A204.1 (cell line): ENCODE measurements around the gene RAN.
"Not testable (repeated sequence)": the region's sequence is repeated elsewhere in the genome, so short reads cannot be mapped to it uniquely, and the experiment has no call there.

ENCODE experiments used
- FAIRE-seq: peaks from 2 replicates; lab custom pipeline; 2012; peaks lifted over from hg19 to GRCh38; lab: Jason Lieb, UNC

Gene RAN

DNA sequence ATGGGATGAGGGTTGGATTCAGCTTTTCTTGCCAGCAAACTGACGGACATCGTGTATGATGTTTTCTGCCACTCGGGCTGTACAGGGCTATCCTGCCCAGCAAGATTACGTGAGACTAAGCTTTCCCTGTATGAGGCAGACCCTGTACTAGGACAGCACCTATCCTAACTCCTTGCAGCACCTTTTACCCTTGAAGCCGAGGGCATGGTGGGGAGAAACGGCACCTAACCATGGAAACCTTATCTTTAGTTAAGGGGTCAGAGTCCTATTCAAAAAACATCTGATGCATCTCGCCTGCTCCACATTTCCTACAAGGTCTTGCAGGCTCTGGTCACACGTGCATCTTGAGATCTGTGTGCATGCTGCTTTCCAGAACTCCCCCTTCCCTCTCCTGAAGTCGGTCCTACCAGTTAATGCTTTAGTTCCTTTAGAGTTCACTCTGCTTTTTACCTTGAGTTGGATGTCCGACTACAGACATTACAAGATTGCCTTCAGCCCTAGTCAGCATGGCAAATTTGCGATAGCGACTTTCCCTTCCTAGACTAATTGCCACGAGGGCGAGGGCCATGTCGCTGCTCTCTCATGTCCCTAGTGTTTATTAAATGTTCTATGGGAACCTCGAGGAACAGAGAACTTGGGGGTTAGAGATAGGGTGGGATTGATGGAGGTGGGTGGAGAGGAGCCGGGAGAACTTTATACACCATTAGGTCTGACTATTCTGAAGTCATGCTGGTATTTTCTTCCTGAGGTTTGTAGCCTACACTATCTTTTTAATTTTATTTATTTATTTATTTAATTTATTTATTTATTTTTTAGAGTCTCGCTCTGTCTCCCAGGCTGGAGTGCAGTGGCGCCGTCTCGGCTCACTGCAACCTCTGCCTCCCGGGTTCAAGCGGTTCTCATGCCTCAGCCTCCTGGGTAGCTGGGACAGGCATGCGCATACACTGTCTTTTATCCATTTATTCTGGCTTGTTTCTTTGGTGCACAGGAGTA lies 6.6 kb downstream of the RAN start:
- FAIRE-seq = no peak

- FAIRE-seq = no peak
These were observed 7.4 kb downstream of the RAN start for GRCh38 chr12:130879212-130879686.

DNA sequence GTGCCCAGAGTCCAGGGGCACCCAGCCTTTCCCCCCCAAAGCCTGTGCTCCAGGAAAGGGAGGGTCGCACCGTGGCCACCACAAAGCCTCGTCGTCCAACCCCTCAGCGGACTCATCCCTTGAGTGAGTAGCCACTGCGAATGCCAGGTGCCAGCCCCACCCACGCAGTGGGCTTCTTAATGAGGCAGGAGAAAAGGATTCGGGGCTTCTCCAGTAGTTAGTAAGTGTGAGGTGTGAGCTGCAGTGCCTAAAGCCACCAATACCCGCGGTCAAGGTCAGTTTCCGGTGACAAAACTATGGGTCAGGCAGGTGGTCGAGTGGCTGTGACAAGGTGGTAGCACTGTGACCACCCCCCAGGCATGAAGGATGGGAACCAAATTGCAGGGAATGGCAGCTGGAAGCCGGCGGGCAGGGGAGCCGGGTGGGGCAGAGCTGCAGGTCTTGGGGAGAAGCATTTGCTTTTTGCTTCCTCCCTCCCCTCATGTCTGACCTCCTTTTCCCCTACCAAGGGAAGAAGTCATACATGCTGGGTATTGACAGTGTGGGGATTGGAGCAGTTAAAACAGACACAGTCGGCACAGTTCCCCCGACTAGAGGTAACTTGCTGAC lies 8.0 kb downstream of the RAN start:
- FAIRE-seq = no peak

- no peak for FAIRE-seq
These were observed 8.6 kb downstream of the RAN start for GRCh38 chr12:130880411-130880885.

DNA sequence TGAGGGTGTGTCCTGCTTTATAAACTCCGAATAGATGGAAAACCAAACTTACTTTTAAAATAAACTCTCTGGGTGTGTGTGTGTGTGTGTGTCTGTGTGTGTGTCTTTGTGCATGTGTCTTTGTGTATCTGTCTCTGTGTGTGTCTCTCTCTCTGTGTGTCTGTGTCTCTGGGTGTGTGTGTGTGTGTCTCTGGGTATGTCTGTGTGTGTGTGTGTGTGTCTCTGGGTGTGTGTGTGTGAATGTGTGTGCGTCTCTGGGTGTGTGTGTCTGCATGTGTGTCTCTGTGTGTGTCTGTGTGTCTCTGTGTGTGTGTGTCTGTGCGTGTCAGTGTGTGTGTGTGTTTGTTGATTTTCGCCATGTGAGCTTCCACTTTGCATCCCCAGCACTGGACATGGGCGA lies 9.2 kb downstream of the RAN start:
- no peak for FAIRE-seq

- no peak for FAIRE-seq
These were observed 9.7 kb downstream of the RAN start for GRCh38 chr12:130881548-130881947.

- FAIRE-seq = not testable (repeated sequence)
These were observed 15.3 kb downstream of the RAN start for GRCh38 chr12:130887190-130887589.

DNA sequence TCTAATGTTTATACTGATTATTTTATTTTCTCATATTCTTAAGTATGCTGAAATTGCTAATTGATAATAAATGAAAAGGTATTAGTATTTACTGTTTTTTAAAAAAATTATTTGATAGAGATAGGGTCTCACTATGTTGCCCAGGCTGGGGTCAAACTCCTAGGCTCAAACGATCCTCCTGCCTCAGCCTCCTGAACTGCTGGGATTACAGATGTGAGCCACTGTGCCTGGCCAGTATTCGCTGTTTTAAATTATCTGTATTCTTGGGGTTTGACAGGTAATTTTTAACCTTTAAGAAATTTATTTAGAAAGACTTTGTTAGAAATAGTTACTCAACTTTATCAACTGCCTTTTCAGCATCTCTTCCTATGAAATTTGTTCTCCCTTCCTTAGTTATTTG lies 32.2 kb downstream of the RAN start:
- no peak for FAIRE-seq

GRCh38 chr12:130904936-130905455 lies 33.1 kb downstream of the RAN start:
- FAIRE-seq = not testable (repeated sequence)

GRCh38 chr12:130909111-130909510 lies 37.2 kb downstream of the RAN start:
- FAIRE-seq = no peak

DNA sequence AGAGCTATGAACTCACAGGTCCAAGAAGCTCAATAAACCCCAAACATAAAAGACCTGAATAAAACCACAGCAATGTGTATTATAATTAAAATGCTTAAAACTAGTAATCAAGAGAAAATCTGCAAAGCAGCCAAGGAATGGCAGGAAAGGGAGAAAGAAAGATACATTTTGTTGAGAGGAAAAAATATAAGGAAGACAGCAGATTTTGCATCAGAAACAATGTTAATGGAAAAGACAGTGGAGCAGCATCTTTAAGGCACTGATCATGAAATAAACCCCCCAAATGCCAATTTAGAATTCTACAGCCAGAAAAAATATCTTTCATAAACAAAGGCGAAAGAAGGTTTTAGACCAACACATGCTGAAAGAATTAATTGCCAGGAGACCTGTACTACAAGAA lies 39.3 kb downstream of the RAN start:
- FAIRE-seq = no peak

GRCh38 chr12:130911933-130912332 lies 40.1 kb downstream of the RAN start:
- no peak for FAIRE-seq

DNA sequence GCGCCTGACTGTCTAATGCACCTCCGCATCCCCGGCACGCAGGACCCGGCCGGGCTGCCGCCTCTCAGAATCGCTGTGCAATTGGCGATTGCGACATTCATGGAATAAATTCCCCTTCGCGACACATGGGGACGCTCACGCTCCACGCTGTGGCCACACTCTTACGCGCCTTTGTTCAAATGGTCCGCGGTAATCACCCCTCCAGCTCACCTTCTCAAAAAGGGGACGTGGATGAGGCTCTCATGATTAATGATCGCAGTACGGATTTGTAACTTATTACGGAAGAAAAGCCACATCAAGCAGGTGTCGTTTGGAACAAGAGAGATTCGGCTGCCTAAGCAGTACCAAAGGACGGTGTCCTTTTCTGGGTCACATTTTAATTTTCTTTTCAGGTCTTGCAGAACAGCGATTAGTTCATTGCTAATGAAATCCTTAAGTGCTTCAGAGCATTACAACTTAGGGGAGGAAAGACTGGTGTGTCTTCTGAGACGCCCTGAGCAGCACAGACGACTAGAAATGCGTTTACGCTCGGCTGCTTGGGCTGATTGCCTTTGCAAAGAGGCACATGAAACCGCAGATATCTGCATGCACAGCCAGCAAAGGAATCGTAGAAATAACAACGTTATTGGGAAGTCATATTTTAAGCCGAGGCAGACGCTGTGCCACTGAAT lies 44.5 kb downstream of the RAN start:
- FAIRE-seq = no peak

- no peak for FAIRE-seq
These were observed 45.7 kb downstream of the RAN start for GRCh38 chr12:130917607-130918006.

- FAIRE-seq = peak; percentile 40
These were observed 47.2 kb downstream of the RAN start for GRCh38 chr12:130919086-130919485.

GRCh38 chr12:130920119-130920703 lies 48.3 kb downstream of the RAN start:
- no peak for FAIRE-seq

DNA sequence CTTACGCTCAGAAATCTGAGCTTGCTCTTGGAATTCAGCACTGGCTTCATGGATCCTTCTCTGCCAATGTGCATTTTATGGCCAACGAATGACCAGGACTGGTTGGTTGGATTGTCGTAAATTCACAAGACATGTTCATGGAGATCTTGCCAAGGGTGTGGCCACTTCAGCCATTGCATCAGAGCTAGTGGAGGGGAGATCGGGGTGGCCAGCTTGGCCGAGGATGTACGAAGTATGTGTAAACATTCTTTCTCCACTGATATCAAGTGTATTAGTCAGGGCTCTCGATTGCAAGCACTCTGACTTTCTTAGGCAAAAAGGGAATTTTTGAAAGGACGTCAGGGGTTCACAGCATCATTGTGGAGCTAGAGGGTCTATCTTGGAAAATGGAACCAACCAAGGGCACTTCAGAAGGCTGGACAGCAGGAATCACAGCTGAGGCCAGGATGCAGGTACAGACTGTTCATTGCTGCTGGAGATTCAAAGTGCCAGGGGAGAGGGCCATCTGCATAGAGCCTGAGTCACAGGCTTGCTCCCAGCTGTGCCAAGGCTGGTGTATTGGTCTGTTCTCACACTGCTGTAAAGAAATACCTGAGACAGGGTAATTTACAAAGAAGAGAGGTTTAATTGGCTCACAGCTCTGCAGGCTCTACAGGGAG lies 49.0 kb downstream of the RAN start:
- no peak for FAIRE-seq

- no peak for FAIRE-seq
These were observed 50.7 kb downstream of the RAN start for GRCh38 chr12:130922511-130922953.

DNA sequence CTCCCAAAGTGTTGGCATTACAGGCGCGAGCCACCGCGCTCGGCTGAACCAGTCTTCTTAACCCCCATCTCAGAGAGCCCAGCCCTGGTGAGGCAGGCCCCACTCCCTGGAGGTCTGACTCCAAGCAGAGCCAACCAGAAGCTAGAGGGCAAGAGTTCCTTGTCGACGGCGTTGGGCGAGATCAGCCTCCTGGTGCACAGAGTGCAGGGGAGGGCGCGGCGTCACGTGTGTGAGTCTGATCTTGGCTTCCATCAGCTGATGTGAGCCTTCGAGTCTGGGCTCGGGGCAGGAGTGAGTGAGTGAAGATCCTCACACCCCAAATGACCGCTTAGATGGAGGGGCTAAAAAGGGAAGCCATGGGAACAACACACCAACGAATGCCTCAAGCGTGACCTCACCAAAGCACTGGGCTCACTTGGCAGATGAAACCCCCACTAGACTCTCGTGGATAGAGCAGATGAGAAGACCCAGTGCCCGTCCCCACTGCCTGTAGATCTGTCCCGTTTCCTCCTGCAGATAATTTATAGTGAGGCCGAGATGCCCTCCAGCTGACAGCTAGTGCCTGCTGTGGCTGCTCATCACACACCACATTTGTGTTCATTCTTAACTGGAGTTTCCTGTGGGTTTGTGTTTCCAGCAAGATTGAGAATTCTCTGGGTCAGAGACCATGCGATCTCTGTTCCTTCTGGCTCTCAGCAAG lies 53.2 kb downstream of the RAN start:
- no peak for FAIRE-seq

GRCh38 chr12:130925666-130926015 lies 53.8 kb downstream of the RAN start:
- no peak for FAIRE-seq
